Measurements from ENCODE around the gene FBXO4. TPM values are rescaled to one million over a fixed set of nuclear protein-coding genes. Genes with fewer than 3 reads are reported as not detected.

The FBXO4 gene
- polyA plus RNA-seq, 2 of the 4 experiments (the other 2 are of a cell fraction), result 9.8 to 22.5 TPM

DNA sequence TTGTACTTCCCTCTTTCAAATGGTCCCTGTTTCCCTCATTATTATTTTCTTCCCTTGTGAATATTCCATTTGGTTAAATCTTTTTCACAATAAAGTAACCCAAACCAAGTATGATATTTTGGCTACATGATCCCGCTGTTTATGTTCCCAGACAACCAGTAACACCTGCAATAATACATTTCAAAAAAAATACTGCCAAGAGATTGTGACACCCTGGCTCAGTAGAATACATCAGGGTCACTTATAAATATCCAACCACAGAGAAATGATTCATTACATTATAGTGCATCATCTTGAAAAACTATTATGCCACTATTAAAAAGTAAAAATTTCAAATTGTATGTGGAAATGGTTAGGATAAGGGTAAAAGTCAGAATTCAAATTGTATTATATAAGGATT is 47.7 kb upstream of the FBXO4 start:
- Histone ChIP-seq H3K4me3 (no peak overlapping the region), H3K4me1 (no peaks in the 10 kb centered on the region), H3K4me2 (no peak overlapping the region), H3K9me3 (no peaks in the 10 kb centered on the region), H3K27ac (no peak overlapping the region)
- FAIRE-seq (no peak), DNase-seq (ENCODE audit: low read depth in 1 of 2, low spot score in 1 of 2) (no peak), ATAC-seq (no peak)
- WGBS (ENCODE audit: missing lambda C conversion rate), result 9% methylated on average over 1 of the region's 1 CpG
- TF ChIP-seq ZNF302 (CRISPR knock-in tag; IDR thresholded peaks at IDR 0.05) (no peak), FOSB (CRISPR knock-in tag; IDR thresholded peaks at IDR 0.05) (no peak), SREBF2 (IDR thresholded peaks at IDR 0.05) (no peak), SMC3 (IDR thresholded peaks at IDR 0.05) (no peak), JUN (IDR thresholded peaks at IDR 0.05) (no peak), ZFP36 (IDR thresholded peaks at IDR 0.05; ENCODE audit: borderline replicate concordance, partially characterized antibody) (no peak), CHD4 (IDR thresholded peaks at IDR 0.05; ENCODE audit: borderline replicate concordance) (no peak), RAD21 (conservative IDR thresholded peaks at IDR 0.05 in 1 of 2, IDR thresholded peaks at IDR 0.05 in 1 of 2) (no peak), MYC (IDR thresholded peaks at IDR 0.05; ENCODE audit: borderline replicate concordance, low read length) (no peak), KDM1A (IDR thresholded peaks at IDR 0.05; ENCODE audit: low read depth) (no peak), HOXA7 (CRISPR knock-in tag; IDR thresholded peaks at IDR 0.05) (no peak), HOXB5 (CRISPR knock-in tag; IDR thresholded peaks at IDR 0.05) (no peak)
- CTCF ChIA-PET, result interaction anchor here (2.3 kb wide), 1 partner anchor 21 kb away, joined by 7 read pairs; no protein-coding TSS in a partner anchor
- POLR2A ChIA-PET, result no interaction called here

GRCh38 chr5:41878173-41878572 is 46.9 kb upstream of the FBXO4 start:
- ChIA-PET CTCF (no interaction called here), POLR2A (no interaction called here)
- no peaks in the 10 kb centered on the region for H3K9me3 ChIP-seq
- ATAC-seq (no peak), FAIRE-seq (no peak), DNase-seq (ENCODE audit: low read depth in 1 of 2, low spot score in 1 of 2) (no peak)
- no peak overlapping the region for H3K27ac ChIP-seq
- H3K4me2 ChIP-seq, result no peak overlapping the region
- 42% methylated on average over 2 of the region's 2 CpGs for WGBS (ENCODE audit: missing lambda C conversion rate)
- TF ChIP-seq NFE2L2 (conservative IDR thresholded peaks at IDR 0.05; ENCODE audit: low read length) (no peak), FOXS1 (CRISPR knock-in tag; IDR thresholded peaks at IDR 0.05) (no peak), KDM1A (IDR thresholded peaks at IDR 0.05; ENCODE audit: low read depth) (no peak), CEBPB (IDR thresholded peaks at IDR 0.05) (no peak), RFX5 (IDR thresholded peaks at IDR 0.05) (no peak)
- TF ChIP-seq, protein P1, sequence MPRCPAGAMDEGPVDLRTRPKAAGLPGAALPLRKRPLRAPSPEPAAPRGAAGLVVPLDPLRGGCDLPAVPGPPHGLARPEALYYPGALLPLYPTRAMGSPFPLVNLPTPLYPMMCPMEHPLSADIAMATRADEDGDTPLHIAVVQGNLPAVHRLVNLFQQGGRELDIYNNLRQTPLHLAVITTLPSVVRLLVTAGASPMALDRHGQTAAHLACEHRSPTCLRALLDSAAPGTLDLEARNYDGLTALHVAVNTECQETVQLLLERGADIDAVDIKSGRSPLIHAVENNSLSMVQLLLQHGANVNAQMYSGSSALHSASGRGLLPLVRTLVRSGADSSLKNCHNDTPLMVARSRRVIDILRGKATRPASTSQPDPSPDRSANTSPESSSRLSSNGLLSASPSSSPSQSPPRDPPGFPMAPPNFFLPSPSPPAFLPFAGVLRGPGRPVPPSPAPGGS (IDR thresholded peaks at IDR 0.05), result no peak
- TF ChIP-seq, protein P2, sequence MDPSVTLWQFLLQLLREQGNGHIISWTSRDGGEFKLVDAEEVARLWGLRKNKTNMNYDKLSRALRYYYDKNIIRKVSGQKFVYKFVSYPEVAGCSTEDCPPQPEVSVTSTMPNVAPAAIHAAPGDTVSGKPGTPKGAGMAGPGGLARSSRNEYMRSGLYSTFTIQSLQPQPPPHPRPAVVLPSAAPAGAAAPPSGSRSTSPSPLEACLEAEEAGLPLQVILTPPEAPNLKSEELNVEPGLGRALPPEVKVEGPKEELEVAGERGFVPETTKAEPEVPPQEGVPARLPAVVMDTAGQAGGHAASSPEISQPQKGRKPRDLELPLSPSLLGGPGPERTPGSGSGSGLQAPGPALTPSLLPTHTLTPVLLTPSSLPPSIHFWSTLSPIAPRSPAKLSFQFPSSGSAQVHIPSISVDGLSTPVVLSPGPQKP (IDR thresholded peaks at IDR 0.05; ENCODE audit: low read depth, low read length), result no peak
- no peak overlapping the region for H3K4me3 ChIP-seq
- no peaks in the 10 kb centered on the region for H3K4me1 ChIP-seq

- no peak for TF ChIP-seq RNF2 (IDR thresholded peaks at IDR 0.05; ENCODE audit: borderline replicate concordance, low read depth)
- no peaks in the 10 kb centered on the region for H3K4me1 ChIP-seq
- H3K27ac ChIP-seq, result no peak overlapping the region
- WGBS (ENCODE audit: missing lambda C conversion rate), result 4% methylated on average over 3 of the region's 3 CpGs
- no peak overlapping the region for H3K4me2 ChIP-seq
- FAIRE-seq (no peak), ATAC-seq (no peak), DNase-seq (ENCODE audit: low read depth in 1 of 2, low spot score in 1 of 2) (no peak)
- no peak overlapping the region for H3K4me3 ChIP-seq
- no peaks in the 10 kb centered on the region for H3K9me3 ChIP-seq
- ChIA-PET CTCF (no interaction called here), POLR2A (no interaction called here)
Observed at GRCh38 chr5:41878643-41879478, 46.2 kb upstream of the FBXO4 start.
